GM21717 (cell line): ENCODE measurements around the gene CTNNA1.
A peak's percentile ranks its signal among the peaks of the same experiment; 100 is the strongest.
"Not testable (repeated sequence)": the region's sequence is repeated elsewhere in the genome, so short reads cannot be mapped to it uniquely, and the experiment has no call there.

Experiments
- ATAC-seq: cut with Tn5 transposase; IDR thresholded peaks from one replicate; pipeline ENCODE4 v1.9.1; 2021; ENCODE audit warnings: mild to moderate bottlenecking, moderate library complexity; ENCODE audit not compliant: unreplicated experiment

CTNNA1 gene

DNA sequence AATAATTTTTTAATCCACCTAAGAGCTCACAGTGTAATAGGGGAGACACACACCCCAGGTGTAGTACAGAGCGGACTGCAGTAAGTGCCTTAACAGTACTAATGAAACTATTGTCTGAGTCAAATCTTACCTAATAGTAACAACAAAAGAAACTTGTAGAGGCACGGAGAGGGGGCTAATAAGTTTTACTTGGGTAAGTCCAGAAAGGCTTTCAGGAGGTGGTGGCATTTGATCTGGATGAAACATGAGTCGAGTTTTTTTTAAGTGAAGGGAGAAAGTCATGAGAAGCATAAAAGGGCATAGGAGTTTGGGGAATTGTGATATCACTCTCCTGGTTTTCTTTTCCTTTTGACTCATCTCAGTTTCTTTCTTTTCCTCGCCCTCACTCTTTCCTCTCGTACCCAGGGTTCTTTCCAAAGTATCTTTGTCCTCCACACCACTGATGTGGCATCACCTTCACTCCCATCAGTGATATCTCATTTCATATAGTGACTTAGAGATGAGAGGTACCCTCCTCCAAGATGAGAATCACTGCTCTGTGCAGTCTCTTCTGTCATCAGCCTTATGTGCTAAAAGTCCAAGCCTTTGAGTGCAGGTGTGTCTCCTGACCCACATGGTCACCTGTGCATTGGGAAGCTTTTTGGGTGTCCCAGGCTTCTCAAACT lies 2.0 kb downstream of the CTNNA1 start:
- peak; percentile 46 for ATAC-seq

DNA sequence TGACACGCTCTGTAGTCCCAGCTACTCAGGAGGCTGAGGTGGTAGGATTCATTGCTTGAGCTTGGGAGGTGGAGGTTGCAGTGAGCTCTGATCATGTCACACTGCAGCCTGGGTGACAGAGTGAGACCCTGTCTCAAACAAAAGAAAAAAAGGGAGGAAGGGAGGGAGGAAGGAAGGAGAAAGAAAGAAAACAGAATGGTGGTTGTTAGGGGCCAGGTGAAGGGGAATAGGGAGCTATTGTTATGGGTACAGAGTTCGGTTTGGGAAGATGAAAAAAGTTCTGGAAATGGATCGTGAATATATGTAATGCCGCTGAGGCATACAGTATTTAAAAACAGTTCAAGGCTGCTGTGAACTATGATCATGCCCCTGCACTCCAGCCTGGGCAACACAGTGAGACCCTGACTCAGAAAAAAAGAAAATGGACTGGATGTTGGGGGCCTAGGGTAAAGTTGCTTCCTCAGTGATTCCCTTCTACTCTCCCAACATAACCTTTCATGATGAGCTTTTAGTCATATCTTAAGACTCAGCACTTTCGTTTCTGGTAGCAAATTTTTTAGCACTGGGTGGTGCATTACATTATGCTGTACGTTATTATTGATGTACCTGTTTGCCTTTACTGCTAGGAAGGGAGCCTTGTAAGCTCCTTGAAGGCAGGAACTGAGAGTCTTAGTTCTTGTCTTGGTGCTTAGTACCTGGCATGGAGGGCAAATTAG lies 4.0 kb downstream of the CTNNA1 start:
- ATAC-seq: no peak

DNA sequence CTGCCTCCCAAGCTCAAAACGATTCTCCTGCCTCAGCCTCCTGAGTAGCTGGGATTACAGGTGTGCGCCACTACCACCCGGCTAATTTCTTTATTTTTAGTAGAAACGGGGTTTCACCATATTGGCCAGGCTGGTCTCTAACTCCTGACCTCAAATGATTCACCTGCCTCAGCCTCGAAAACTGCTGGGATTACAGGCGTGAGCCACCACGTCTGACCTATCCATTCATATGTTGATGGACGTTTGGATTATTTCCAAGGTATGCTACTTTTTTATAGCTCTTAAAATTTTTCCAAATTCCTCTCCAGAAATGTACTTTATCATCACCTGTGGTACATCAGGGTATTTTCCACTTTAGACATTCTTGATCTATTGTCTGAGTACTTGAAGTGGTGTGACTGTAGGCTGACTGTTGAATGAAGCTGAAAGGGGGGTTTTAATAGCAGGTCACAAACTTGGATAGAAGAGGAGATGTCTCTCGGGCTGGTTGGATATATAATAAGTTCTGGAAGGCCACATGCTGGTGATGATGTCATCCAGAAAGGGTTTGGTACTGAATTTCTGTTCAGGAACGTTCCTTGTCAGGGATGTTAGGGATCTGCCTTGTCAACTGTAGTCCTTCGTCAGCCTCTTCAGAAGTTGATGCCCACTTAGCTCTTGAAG lies 7.4 kb downstream of the CTNNA1 start:
- no peak for ATAC-seq

DNA sequence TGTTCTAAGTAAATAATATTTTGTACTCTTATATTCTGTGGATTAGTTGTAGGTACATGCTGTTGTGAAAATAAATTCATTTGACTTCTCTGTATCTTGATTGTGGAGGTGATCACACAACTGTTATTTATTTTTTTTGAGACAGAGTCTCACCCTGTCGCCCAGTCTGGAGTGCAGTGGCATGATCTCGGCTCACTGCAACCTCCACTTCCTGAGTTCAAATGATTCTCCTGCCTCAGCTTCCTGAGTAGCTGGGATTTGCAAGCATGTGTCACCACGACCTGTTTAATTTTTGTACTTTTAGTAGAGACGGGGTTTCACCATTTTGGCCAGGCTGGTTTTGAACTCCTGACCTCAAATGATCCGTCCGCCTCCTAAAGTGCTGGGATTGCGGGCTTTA lies 7.9 kb downstream of the CTNNA1 start:
- not testable (repeated sequence) for ATAC-seq

DNA sequence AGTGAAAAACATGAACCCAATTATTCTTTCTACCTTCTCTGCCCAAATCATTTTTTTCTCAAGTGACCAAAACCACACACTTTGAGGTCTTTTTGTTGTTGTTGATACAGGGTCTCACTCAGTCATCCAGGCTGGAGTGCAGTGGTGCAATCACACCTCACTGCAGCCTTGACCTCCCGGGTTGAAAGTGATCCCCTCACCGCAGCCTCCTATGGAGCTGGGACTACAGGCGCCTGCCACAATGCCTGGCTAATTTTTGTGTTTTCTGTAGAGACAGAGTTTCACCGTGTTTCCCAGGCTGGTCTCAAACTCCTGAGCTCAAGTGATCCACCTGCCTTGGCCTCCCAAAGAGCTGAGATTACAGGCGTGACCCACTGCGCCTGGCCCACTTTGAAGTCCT lies 8.4 kb downstream of the CTNNA1 start:
- not testable (repeated sequence) for ATAC-seq

DNA sequence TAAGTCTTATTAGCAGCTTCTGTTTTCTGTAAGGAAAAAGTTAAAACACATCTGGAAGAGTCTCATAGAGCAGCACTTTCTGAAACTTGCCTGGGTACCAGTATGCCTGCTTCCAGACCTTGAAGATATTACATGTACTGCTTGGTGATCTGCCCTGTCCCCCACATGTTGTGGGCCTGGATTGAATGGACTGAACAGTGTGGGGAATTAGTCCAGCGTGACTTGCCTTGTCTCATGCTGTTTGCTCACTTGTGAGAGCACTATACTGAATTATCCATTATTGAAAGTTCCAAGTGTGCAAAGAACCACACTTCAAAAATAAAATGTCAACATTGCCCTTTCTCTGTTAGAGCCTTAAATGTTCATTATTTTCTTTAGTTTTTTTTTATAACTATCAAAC lies 8.9 kb downstream of the CTNNA1 start:
- ATAC-seq: no peak

DNA sequence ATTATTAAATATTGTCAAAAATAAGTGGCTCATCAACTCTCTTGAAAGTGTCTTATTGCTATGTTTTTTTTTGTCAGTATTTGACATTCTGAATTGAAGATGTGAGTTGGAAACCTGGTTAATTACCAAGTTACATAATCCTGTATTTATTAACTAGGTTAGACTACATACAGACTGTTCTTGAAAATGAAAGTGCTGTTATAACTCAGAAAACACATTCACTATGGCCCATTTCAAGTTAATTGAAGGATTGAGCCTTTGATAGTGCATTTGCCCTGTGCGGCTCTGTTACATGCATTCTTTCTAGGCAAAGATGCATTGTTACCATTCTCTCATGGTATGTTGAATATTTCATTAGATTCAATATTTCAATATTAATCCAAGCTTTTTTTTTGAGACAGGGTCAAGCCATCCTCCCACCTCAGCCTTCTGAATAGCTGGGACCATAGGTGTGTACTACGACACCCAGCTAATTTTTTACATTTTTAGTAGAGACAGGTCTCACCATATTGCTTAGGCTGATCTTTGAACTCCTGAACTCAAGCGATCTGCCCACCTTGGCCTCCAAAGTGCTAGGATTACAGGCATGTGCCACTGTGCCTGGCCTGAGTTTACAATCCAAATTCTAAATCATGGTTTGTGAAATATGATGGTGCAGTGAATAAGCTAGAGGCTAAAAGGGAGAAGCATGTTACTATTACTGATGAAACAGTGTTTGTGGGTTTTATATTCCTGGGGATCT lies 10.0 kb downstream of the CTNNA1 start:
- no peak for ATAC-seq

DNA sequence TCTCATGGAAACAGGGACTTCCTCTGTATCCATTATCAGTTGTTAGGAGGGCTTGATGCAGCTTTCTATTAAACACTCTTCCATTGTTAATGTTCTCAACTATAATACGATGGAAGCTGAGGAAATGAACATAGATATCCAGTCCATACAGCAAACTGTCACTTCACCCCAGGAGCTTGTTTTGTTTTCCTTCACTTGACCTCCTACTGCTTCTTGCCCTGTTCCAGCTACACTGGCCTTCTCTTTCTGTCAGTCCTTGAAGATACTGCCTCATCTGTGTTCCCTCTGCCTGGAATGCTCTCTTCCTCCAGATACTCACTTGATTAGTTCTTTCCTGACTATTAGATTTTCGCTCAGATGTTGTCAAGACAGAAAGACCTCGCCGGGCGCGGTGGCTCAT lies 17.1 kb downstream of the CTNNA1 start:
- ATAC-seq: no peak

DNA sequence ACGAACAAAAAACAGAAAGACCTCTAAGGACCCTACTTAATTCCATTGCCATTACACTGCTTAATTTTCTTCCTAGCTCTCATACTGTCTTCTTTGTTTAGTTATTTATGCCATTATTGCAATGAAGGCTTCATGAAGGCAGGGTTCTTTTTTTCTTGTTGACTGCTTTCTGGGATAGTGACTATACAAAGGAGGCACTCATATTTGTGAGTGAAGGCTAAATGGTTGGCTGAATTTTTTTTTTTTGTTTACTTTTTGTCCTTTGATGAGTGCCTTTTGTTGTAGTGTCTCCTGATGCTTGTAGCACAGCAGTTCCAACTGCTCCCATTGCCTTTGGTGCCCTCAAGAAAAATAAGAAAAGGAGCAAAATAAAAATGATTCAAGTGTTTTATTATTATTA lies 17.8 kb downstream of the CTNNA1 start:
- no peak for ATAC-seq

DNA sequence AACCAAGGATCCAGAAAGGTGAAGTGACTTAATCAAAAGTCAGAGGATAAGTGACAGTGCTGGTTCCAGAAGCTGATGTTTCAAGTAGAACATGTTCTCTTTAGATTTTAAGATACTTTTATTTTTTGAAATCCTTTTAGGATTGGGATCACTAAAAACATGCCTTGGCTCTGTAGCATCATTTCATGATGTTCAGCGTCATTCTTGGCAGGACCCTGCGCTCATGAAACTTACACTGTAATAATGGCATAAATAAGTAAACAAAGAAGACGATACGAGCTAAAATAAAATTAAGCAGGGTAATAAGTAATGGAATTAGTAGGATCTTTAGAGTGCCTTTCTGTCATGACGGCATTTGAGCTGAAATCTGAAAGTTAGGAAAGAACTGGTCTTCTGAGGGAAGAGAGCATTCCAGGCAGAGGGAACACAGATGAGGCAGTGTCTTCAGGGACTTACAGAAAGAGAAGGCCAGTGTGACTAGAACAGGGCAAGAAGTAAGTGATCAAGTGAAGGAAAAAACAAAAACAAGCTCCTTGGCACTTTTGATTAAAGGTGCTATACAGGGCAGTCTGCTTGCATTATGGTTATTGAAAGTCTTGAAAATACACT lies 19.9 kb downstream of the CTNNA1 start:
- no peak for ATAC-seq

DNA sequence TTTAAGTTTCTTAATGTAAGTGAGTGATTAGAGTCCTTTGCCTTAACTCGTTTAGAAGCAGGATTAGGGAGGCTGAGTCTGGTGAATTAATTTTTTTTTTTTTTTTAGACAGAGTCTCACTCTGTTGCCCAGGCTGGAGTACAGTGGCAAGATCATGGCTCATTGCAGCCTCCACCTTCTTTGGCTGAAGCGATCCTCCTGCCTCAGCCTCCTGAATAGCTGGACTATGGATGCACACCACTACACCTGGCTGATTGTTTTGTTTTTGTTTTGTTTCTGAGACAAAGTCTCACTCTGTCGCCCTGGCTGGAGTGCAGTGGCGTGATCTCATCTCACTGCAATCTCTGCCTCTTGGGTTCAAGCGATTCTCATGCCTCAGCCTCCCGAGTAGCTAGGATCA lies 20.4 kb downstream of the CTNNA1 start:
- ATAC-seq: not testable (repeated sequence)

DNA sequence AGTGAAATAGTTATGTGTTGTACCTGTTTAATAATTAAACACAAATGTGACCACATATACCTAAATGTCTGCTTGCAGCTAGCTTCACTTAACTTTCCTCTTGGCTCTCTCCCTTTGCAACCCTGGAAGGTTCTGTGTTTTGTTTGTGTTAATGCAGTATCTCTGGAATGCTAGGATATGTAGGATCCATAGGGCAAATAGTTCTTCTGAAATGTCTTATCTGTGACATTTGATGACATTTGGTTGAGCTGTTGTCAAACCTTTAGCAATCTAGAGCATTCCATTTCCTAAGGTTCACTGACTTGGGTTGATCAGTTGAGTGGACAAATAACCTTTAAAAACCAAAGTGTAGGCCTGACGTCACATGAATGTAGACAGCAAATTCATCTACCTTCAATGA lies 21.8 kb downstream of the CTNNA1 start:
- ATAC-seq: no peak

DNA sequence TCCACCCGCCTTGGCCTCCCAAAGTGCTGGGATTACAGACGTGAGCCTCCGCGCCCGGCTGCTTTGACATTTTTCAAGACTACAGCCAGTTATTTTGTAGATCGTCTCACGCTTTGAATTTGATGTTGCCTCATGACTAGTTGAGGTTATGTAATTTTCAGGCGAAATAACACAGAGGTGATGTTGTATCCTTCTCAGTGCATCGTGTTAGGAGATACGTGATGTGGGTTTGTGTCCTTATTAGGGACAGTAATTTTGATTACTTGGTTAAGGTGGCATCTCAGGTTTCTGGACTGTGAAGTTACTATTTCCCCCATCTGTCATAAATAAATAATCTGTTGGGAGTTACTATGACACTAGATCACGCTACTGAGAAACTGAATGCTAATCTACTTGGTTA lies 25.0 kb downstream of the CTNNA1 start:
- ATAC-seq: no peak

DNA sequence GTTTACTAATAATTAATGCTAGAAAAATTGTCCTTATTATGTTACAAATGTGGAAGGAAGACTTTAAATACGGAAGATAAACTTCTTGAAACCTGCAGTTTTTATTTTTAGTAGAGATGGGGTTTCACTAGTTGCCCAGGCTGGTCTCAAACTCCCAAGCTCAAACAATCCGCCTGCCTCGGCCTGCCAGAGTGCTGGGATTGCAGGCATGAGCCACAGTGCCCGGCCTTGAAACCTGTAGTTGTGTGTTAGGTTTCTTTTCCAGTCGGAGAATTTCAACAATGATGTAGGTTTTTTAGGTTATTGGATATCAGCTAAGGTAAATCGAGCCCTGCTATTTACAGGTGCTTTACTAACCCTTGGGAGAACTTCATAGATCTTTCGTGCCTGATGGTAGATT lies 30.8 kb downstream of the CTNNA1 start:
- no peak for ATAC-seq

DNA sequence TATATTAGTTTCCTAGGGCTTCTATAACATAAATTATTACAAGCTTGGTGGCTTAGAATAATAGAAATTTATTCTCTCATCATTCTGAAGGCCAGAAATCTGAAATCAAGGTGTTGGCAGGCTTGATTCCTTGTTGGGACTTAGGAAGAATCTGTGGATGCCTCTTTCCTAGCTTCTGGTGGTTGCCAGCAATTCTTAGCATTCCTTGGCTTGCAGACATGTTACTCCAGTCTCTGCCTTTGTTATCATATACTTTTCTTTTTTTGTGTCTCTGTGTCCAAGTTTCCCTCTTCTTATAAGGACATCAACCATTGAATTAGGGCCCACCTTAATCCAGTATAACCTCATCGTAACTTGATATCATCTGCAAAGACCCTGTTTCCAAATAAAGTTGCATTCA lies 31.4 kb downstream of the CTNNA1 start:
- ATAC-seq: no peak

DNA sequence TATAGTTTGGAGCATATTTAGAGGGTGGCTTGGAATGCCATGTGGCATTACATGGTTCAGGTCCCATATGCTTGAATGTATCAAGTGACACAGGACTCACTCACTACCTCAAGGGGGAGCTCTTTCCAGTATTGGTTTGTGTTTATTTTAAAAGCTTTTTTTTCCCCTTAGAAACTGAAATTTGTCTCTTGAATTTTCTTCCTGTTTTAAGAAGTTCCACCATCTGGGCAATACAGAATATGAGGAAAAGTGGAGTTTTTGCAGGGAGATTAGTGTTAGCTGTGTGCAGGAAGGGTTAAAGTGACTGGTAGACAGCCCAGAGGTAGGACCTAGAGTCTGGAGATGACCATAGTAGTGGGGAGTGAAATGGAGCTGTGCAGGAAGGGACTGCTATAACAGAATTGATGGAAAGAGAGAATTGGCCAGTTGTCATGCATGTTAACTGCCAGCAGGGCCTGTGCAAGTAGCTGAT lies 36.6 kb downstream of the CTNNA1 start:
- ATAC-seq: no peak

DNA sequence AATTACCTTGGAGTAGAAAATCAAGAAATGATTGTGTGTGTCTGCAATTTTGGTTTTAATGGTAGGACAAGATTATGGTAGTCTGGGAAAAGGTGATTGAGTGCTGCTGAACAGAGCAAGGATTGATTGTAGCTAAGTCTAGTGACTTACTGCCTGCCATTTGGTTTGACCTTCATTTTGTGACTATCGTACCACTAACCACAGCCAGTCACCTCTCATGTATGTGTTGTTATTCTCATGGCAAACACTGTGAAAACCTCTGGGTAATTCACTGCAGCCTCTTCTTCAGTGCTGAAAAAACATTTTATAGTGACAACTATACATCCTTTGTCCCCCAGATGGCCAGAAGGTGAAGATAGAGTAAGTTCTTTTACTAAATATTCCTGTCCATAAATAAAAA lies 37.5 kb downstream of the CTNNA1 start:
- ATAC-seq: no peak

DNA sequence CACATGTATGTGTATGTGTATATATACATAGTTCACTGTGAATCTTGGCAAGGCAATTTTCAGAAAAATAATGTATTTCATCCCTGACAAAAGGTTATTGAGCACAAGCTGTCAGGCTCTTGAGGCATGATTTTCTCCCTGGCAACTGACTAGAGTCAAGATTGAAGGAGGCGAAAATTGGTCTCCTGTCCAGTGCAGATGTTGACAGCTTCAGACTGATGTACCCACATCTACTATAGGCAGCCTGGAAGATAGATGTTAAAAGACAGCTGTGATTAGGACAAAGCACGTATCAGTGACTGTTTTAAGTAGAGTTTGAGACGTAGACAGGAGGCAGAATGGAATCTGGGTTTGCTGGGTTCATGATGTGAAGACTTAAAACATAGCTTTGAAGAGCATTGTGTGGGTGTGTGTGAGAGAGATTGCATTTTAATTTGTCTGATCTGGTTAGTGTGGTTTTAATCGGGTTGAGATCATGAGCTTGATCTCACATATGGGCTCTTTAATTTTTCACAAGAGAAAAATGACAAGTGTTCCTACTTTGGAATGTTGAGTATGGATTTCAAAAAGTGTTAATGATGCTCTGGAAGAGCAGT lies 39.1 kb downstream of the CTNNA1 start:
- no peak for ATAC-seq

DNA sequence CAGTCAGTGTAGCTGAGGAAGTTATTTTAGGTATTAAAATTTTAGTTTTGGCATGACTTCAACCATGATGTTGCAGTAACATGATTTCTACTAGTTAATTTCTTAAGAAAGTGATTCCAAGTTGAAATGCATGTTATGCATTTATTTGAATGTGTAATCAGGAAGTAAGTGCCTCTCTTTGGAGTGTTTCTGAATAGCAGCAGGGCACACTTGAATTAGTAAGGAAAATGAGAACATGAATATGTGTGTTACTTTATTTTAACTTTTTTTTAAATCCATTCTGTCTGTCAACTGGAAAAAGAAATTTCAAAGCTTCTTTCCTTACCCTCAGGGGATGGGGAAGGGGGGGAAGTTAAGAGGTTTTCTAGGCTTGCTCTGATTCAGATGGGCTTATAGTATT lies 40.4 kb downstream of the CTNNA1 start:
- no peak for ATAC-seq

DNA sequence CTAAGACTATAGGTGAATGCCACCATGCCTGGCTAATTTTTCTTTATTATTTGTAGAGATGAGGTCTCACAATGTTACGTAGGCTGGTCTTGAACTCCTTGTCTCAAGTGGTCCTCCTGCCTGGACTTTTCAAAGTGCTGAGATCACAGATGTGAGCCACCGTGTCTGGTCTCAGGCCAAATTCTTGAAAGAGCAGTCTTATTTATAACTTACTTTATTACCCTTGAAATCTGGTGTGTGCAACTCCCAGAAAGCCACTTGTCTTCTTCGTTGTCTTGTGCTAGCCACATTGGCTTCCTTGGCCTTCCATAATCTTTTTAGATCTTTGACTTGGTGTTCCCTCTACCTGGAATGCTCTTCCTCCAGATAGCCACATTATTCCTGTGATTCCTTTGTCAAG lies 50.1 kb downstream of the CTNNA1 start:
- no peak for ATAC-seq

DNA sequence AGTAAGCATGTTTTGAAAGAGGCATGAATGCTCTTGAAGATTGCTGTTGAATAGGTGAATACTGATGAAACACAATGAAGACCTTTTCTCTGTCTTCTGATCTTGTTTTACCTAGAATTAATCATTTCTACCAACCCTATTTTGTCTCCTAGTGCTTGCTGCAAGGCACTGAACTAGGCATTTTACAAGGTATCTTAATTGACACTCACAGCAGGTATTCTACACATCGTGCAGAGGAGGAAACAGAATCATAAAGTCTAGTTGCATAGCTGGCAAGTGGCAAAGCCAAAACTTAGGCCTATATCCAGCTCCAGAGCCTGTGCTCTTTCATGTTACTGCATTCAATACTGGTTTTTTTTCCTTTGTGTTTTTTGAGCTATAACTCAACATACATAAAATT lies 50.7 kb downstream of the CTNNA1 start:
- no peak for ATAC-seq
